Left ventricle myocardium inferior (tissue), 1 donor: ENCODE measurements around the gene ATXN1. TPM values are rescaled to one million over a fixed set of nuclear protein-coding genes. Genes with fewer than 3 reads are reported as not detected.

Experiments
- DNase-seq: peaks from one replicate; pipeline ENCODE4 v3.0.0-alpha.2; 2020
- H3K27ac ChIP-seq: fragments of 200-600 bp; replicated peaks from 2 replicates; pipeline ENCODE4 v1.8.0; 2021
- H3K27me3 ChIP-seq: fragments of 200-600 bp; 2 replicates; pipeline ENCODE4 v1.8.0; 2021; ENCODE audit warnings: low read depth
- H3K36me3 ChIP-seq: fragments of 200-600 bp; 2 replicates; pipeline ENCODE4 v1.8.0; 2021
- H3K4me1 ChIP-seq: fragments of 200-600 bp; 2 replicates; pipeline ENCODE4 v1.8.0; 2021
- H3K4me3 ChIP-seq: fragments of 200-600 bp; 2 replicates; pipeline ENCODE4 v1.8.0; 2021; ENCODE audit warnings: mild to moderate bottlenecking, moderate library complexity
- H3K9me3 ChIP-seq: fragments of 200-600 bp; replicated peaks from 2 replicates; pipeline ENCODE4 v1.8.0; 2021
- CTCF ChIP-seq: fragments of 200-600 bp; IDR thresholded peaks from 2 replicates; pipeline ENCODE4 v1.8.0; 2021; ENCODE audit warnings: antibody characterized with exemption, mild to moderate bottlenecking, borderline replicate concordance
- intact Hi-C: fragments of 100-400 bp; cut with micrococcal nuclease; formaldehyde crosslinking; loops from one replicate; pipeline ENCODE4 v1.11.0; 2022
- total RNA-seq: library from RNA; stranded (reverse); fragmentation: NEBNext Ultra II Directional; extraction: Animal tissue kit (Norgen Biotek cat#: 25700); gene quantifications from one replicate; pipeline ENCODE4 v1.2.1, GENCODE V29; 2021
- donor health status: DM: no; HTN: yes; CAD: no; lungs with severe emphysema.

The ATXN1 gene
- total RNA-seq, 1 donor from 2014 or later: 41.5 TPM

GRCh38 chr6:16327777-16328325 lies 433.4 kb downstream of the ATXN1 start:
- intact Hi-C loops: no loop called here
- Histone ChIP-seq H3K36me3 (peaks cover 22% of the 10 kb centered on the region), H3K4me3 (no peak overlapping the region), H3K27me3 (no peaks in the 10 kb centered on the region), H3K27ac (no peak overlapping the region), H3K4me1 (peaks cover 28% of the 10 kb centered on the region), H3K9me3 (no peaks in the 10 kb centered on the region)
- DNase-seq: no peak
- no peak for TF ChIP-seq CTCF

GRCh38 chr6:16326971-16327776 lies 434.1 kb downstream of the ATXN1 start:
- TF ChIP-seq CTCF: no peak
- Histone ChIP-seq H3K27me3 (no peaks in the 10 kb centered on the region), H3K9me3 (no peaks in the 10 kb centered on the region), H3K4me3 (no peak overlapping the region), H3K4me1 (peaks cover 28% of the 10 kb centered on the region), H3K27ac (no peak overlapping the region), H3K36me3 (peaks cover 22% of the 10 kb centered on the region)
- intact Hi-C loops: no loop called here
- DNase-seq: no peak

- Histone ChIP-seq H3K36me3 (peaks cover 22% of the 10 kb centered on the region), H3K27ac (no peak overlapping the region), H3K4me1 (peaks cover 28% of the 10 kb centered on the region), H3K27me3 (no peaks in the 10 kb centered on the region), H3K9me3 (no peaks in the 10 kb centered on the region), H3K4me3 (no peak overlapping the region)
- intact Hi-C loops: no loop called here
- no peak for DNase-seq
- TF ChIP-seq CTCF: no peak
These were observed 434.7 kb downstream of the ATXN1 start for GRCh38 chr6:16326531-16326930.

GRCh38 chr6:16324606-16325225 lies 436.5 kb downstream of the ATXN1 start:
- intact Hi-C loops: no loop called here
- TF ChIP-seq CTCF: no peak
- Histone ChIP-seq H3K27ac (no peak overlapping the region), H3K9me3 (no peaks in the 10 kb centered on the region), H3K4me3 (no peak overlapping the region), H3K27me3 (no peaks in the 10 kb centered on the region), H3K4me1 (peaks cover 41% of the 10 kb centered on the region), H3K36me3 (peaks cover 22% of the 10 kb centered on the region)
- no peak for DNase-seq

- Histone ChIP-seq H3K9me3 (no peaks in the 10 kb centered on the region), H3K4me3 (no peak overlapping the region), H3K27ac (no peak overlapping the region), H3K36me3 (peaks cover 22% of the 10 kb centered on the region), H3K4me1 (peaks cover 46% of the 10 kb centered on the region), H3K27me3 (no peaks in the 10 kb centered on the region)
- no peak for TF ChIP-seq CTCF
- intact Hi-C loops: no loop called here
- DNase-seq: no peak
These were observed 437.1 kb downstream of the ATXN1 start for GRCh38 chr6:16324184-16324583.
